AG09309 (cell line): Measurements from ENCODE around the gene PRKRA.

ENCODE experiments used
- DNase-seq: peaks from one replicate; pipeline ENCODE4 v3.0.0-alpha.2; 2010; ENCODE audit warnings: low read depth
- H3K4me3 ChIP-seq: 2 replicates; pipeline ENCODE4 v1.5.1; 2011; ENCODE audit warnings: mild to moderate bottlenecking, low read depth, low read length, moderate library complexity; ENCODE audit not compliant: control insufficient read depth
- TF ChIP-seq, protein P1 (sequence below): IDR thresholded peaks from 2 replicates; pipeline ENCODE4 v1.5.1; 2011; ENCODE audit warnings: mild to moderate bottlenecking, low read depth, low read length, inconsistent platforms; ENCODE audit not compliant: insufficient read depth, control insufficient read depth; ENCODE audit errors: missing control alignments

The PRKRA gene

DNA sequence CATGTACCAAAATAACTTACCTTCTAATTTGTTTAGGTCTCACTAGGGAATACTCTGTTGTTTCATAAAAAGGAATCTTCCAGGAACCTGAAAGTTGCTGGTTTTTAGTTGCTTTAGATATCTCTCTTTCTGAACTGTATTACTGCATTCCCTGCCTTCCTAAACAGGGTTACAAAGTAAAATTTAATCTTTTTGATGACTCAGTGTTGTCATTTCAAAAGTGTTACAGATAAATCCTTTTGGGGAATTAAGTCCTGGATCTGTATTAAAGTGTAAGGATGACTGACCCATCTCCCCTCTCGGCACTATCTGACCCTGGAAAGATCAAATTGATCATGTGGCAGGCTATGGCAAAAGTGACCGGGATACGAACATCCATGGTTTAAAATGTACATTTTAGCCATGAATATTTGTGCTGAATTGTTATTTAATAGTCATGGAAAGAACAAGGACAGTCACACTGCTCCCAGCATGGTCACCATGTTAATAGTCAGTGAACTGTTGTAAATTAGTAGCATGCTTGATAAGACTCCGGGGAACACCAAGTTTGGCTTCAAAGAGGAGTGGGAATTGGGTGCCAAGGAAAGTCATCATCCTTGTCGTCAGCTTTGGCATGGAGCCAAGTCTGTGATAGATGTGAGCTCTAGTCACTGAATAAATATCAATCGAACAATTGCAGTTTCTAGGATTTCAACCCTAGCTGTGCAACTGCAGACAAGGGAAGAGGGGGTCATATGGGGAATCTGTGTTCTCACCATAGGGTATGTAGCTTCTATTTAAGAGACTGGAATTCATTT, 33.5 kb upstream of the PRKRA start:
- TF ChIP-seq, protein P1, sequence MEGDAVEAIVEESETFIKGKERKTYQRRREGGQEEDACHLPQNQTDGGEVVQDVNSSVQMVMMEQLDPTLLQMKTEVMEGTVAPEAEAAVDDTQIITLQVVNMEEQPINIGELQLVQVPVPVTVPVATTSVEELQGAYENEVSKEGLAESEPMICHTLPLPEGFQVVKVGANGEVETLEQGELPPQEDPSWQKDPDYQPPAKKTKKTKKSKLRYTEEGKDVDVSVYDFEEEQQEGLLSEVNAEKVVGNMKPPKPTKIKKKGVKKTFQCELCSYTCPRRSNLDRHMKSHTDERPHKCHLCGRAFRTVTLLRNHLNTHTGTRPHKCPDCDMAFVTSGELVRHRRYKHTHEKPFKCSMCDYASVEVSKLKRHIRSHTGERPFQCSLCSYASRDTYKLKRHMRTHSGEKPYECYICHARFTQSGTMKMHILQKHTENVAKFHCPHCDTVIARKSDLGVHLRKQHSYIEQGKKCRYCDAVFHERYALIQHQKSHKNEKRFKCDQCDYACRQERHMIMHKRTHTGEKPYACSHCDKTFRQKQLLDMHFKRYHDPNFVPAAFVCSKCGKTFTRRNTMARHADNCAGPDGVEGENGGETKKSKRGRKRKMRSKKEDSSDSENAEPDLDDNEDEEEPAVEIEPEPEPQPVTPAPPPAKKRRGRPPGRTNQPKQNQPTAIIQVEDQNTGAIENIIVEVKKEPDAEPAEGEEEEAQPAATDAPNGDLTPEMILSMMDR, result no peak
- DNase-seq, result no peak
- H3K4me3 ChIP-seq, result no peak overlapping the region

DNA sequence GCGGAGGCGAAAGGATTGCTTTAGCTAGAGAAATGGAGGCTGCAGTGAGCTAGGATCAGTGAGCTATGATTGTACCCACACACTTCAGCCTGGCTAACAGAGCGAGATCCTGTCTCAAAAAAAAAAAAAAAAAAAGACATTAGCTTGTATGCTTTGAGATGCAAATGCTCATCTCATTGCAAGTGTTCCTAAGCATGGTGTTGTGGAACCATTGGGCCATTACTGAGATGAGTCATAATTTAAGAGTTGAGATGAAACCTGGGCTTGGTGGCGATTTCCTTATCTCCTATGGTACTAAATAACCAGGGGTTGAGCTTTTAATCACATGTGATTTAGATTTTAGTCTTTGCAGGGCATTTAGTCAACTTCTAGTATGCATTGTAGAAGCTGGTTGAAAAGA, 31.5 kb upstream of the PRKRA start:
- TF ChIP-seq, protein P1, result no peak
- H3K4me3 ChIP-seq, result no peak overlapping the region
- no peak for DNase-seq

DNA sequence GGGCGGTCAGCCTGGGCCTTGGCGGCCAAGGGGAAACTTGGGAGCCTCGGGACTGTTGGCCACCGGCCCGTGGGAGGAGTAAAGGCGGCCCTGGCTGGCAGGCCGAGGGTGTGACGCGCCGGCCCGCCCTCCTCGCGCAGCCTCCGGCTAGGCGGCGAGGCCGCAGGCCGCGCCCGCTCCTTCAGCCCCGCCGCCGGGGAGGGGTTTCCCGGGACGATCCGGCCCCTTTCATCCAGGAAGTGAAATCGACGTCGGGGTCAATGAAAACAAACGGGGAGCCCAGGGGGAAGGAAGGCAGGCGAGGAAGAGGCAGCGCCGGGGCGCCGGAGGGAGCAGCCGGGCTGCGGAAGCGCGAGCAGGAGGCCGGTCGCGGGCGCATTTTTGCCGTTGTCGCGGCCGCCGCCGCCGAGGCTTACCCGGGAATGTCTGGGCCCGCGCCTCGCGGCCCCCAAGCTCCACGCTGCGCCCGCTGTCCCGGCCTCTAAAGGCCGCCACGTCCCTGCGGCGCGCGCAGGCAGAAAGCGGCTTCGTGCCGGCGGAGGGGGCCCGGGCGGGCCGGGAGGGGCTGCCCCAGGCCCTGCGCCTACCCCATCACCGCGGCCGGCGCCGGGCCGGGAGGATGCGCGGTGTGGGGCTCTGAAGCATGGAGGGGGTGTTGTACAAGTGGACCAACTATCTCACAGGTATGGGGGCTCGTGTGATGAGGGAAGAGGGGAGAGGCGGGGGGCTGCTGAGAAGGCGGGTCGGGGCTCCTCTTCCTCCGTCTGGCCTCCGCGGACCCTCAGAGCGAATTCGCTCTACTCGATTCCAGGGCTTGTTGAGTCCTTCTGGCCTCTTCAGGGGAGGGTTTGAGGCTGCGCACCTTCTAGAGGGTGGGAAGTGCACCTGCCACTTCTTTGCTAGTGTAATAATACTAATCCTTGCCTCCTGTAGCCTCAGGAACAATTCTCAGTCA, 29.5 kb upstream of the PRKRA start, which contains the start of gene PLEKHA3:
Gene PLEKHA3 (plus strand): TSS at position 231 of the 955 bp plus-strand sequence. CDS start 413 bp downstream, at position 644.
- peak; percentile 71 for DNase-seq
- TF ChIP-seq, protein P1, result no peak
- H3K4me3 ChIP-seq, result peak within 1 kb of the TSS; percentile 80

DNA sequence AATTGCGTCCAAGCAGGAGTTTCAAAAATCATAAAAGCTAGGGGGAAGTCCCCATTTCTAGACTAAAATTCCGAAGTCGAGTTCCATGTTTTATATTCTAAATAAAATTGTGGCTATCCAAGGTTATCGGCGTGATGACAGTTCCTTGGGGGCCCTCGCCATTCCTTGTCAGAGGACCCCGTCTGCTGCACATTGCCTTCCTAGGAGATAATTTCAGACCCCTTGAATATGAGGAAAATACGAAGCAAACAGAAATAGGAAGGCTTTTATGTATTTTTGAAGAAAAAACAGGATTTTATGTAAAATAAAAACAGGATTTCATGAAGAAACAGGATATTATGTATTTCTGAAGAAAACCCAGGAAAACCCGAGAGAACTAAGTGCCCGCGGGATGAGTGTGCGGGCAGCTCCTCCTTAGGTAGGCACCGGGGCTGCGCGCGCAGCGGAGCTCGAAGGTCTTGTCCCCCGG, 28.8 kb upstream of the PRKRA start:
- TF ChIP-seq, protein P1, result no peak
- H3K4me3 ChIP-seq, result peak overlapping the region; percentile 34
- DNase-seq, result no peak

DNA sequence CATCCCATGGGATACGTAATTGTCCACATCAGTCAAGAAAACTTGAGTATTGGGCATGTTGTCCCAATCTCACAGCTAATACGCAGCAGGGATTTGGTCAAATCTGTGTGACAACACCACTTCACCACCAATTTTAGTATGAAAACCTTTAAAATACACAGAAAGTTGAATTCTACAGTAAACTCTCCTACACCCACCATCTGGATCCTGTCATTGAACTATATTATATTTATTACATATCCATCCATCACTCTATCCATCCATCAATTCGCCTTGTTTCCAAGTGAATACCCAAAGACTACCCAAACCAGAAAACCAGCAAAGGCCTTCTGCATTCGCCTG, 28.3 kb upstream of the PRKRA start:
- TF ChIP-seq, protein P1, result no peak
- DNase-seq, result no peak
- H3K4me3 ChIP-seq, result peak overlapping the region; percentile 50

DNA sequence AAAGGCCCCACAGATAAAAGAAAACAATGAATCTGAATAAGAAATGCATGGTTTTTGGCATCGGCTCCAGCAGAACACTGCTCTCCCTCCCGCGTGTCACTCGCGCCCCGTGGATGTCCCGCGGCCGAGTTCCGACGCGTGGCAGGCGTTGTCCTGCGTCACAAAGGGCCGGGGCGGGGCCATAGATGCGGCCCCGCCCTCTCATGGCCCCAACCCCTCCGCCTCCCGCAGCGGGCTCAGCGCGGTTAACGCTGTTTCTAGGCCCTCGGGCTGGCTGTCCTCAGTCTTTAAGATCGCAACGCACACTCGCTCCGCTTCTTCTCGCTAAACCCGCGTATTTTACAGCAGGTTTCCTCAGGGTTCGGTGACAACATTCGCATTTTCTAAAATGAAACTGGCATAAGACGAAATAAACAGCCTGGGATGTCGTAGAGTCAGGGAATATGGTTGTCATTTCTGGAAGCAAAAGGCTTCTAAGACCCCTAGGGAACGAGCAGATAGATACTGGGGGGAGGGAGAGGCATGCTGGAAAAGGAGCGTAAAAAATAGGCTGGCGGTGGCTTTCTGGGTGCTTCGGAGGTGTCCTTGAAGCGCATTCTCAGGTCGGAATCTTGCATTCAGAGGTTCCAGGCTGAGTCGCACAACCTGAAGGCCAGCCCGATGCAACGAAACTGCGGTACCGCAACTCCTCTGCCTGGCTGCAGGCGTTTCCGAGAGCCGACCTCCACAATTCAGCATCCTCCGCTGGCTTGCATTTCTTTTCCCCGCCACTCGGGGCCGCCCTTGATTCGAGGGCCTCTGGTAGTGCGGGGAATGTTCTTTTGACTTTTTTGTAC, 27.7 kb upstream of the PRKRA start, which contains the start of gene FKBP7:
Gene FKBP7 (minus strand): TSS at position 162 of the 836 bp plus-strand sequence. CDS start 101 bp downstream, at position 61.
- TF ChIP-seq, protein P1, result peak; percentile 73
- peak within 1 kb of the TSS; percentile 50 for H3K4me3 ChIP-seq
- DNase-seq, result no peak
